GM12892 (cell line): Measurements from ENCODE around the gene YES1.

ENCODE experiments used
- POLR2A ChIP-seq: IDR thresholded peaks from 2 replicates; pipeline ENCODE4 v1.6.1; 2011; ENCODE audit warnings: low read depth, low read length, control low read depth
- TAF1 ChIP-seq: IDR thresholded peaks from 2 replicates; pipeline ENCODE4 v1.6.1; 2011; ENCODE audit warnings: low read depth, mild to moderate bottlenecking, control low read depth, low read length, borderline replicate concordance

- TF ChIP-seq TAF1 (no peak), POLR2A (no peak)
Measured at GRCh38 chr18:693466-694187, 118.4 kb downstream of the YES1 start.
